NCI-H748 treated with DMSO at 0.1 percent for 48 hours (cell line): ENCODE results near the gene AQP12B.

Source experiments
- DNase-seq: peaks from one replicate; lab custom pipeline; 2025; lab: John Stamatoyannopoulos, UW

AQP12B gene

GRCh38 chr2:240717681-240718581 is 35.2 kb upstream of the AQP12B start:
- DNase-seq = no peak

GRCh38 chr2:240717181-240717641 is 34.5 kb upstream of the AQP12B start:
- no peak for DNase-seq

- DNase-seq = no peak
These were observed 33.6 kb upstream of the AQP12B start for GRCh38 chr2:240716130-240716798.

- DNase-seq = no peak
These were observed 32.4 kb upstream of the AQP12B start for GRCh38 chr2:240714747-240715725.

- DNase-seq = no peak
These were observed 31.5 kb upstream of the AQP12B start for GRCh38 chr2:240713928-240714746.

GRCh38 chr2:240713071-240713927 is 30.6 kb upstream of the AQP12B start:
- no peak for DNase-seq

- no peak for DNase-seq
These were observed 29.4 kb upstream of the AQP12B start for GRCh38 chr2:240712121-240712520.

- DNase-seq = no peak
These were observed 29.0 kb upstream of the AQP12B start for GRCh38 chr2:240711701-240712100.

GRCh38 chr2:240711296-240711695 is 28.6 kb upstream of the AQP12B start:
- DNase-seq = no peak

- no peak for DNase-seq
These were observed 25.8 kb upstream of the AQP12B start for GRCh38 chr2:240708457-240708856.

GRCh38 chr2:240707821-240708220 is 25.1 kb upstream of the AQP12B start:
- no peak for DNase-seq

- DNase-seq = no peak
These were observed 24.5 kb upstream of the AQP12B start for GRCh38 chr2:240707043-240707756.

- DNase-seq = no peak
These were observed 22.6 kb upstream of the AQP12B start for GRCh38 chr2:240705204-240705791.

GRCh38 chr2:240704651-240705050 is 22.0 kb upstream of the AQP12B start:
- no peak for DNase-seq

GRCh38 chr2:240703417-240704341 is 21.0 kb upstream of the AQP12B start:
- DNase-seq = no peak

- DNase-seq = no peak
These were observed 19.9 kb upstream of the AQP12B start for GRCh38 chr2:240702640-240703011.

GRCh38 chr2:240701736-240702639 is 19.3 kb upstream of the AQP12B start:
- DNase-seq = no peak
